ENCODE results near the gene ACMSD. TPM values are rescaled to one million over a fixed set of nuclear protein-coding genes. Genes with fewer than 3 reads are reported as not detected.

The ACMSD gene
- total and polyA plus RNA-seq, 2 of the 13 experiments (the other 11 are each of a cell fraction or from before 2014, with no cell fraction given) = not detected

GRCh38 chr2:134917888-134918525 lies 79.6 kb downstream of the ACMSD start (continued):
- TF ChIP-seq RFXAP (CRISPR knock-in tag; IDR thresholded peaks at IDR 0.05; ENCODE audit: borderline replicate concordance) = no peak
- peak; percentile 55; the same call in 1 of the 2 replicates for TF ChIP-seq ZNF766 (CRISPR knock-in tag; IDR thresholded peaks at IDR 0.05; ENCODE audit: borderline replicate concordance)
- peak; percentile 96 for TF ChIP-seq POLR2AphosphoS5 (IDR thresholded peaks at IDR 0.05; ENCODE audit: low read depth, low read length)
- TF ChIP-seq ZNF761 (CRISPR knock-in tag; conservative IDR thresholded peaks at IDR 0.05) = no peak; the same call in none of the 2 replicates
- peak; percentile 80 for TF ChIP-seq PCBP2 (optimal IDR thresholded peaks at IDR 0.05; ENCODE audit: low read depth, low read length, poor library complexity, severe bottlenecking)
- no peak for TF ChIP-seq SMARCE1 (IDR thresholded peaks at IDR 0.05; ENCODE audit: borderline replicate concordance)
- 0 out of 2 replicates have a peak, but pooled peaks have one; percentile 19 for TF ChIP-seq TSC22D2 (CRISPR knock-in tag; IDR thresholded peaks at IDR 0.05; ENCODE audit: borderline replicate concordance)
- TF ChIP-seq ZNF670 (CRISPR knock-in tag; IDR thresholded peaks at IDR 0.05; ENCODE audit: borderline replicate concordance) = no peak; the same call in 1 of the 2 replicates
- TF ChIP-seq MTF2 (CRISPR knock-in tag; IDR thresholded peaks at IDR 0.05; ENCODE audit: borderline replicate concordance) = no peak; the same call in 1 of the 2 replicates
- no peak for TF ChIP-seq CHCHD3 (CRISPR knock-in tag; IDR thresholded peaks at IDR 0.05)
- TF ChIP-seq HMGA1 (CRISPR knock-in tag; conservative IDR thresholded peaks at IDR 0.05) = no peak
- no peak for TF ChIP-seq KAT2B (IDR thresholded peaks at IDR 0.05; ENCODE audit: borderline replicate concordance, low read depth, low read length)
- TF ChIP-seq TBX3 (IDR thresholded peaks at IDR 0.05; ENCODE audit: borderline replicate concordance) = no peak
- no peak for TF ChIP-seq NFYB (CRISPR knock-in tag; IDR thresholded peaks at IDR 0.05)
- TF ChIP-seq SNAPC2 (CRISPR knock-in tag; IDR thresholded peaks at IDR 0.05) = no peak
- TF ChIP-seq, protein P1, sequence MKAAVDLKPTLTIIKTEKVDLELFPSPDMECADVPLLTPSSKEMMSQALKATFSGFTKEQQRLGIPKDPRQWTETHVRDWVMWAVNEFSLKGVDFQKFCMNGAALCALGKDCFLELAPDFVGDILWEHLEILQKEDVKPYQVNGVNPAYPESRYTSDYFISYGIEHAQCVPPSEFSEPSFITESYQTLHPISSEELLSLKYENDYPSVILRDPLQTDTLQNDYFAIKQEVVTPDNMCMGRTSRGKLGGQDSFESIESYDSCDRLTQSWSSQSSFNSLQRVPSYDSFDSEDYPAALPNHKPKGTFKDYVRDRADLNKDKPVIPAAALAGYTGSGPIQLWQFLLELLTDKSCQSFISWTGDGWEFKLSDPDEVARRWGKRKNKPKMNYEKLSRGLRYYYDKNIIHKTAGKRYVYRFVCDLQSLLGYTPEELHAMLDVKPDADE (CRISPR knock-in tag; IDR thresholded peaks at IDR 0.05) = no peak
- peak; percentile 72 for TF ChIP-seq BRD4 (CRISPR knock-in tag; IDR thresholded peaks at IDR 0.05)
- no peak for TF ChIP-seq HNRNPH1 (optimal IDR thresholded peaks at IDR 0.05; ENCODE audit: low read depth, low read length)
- 0 out of 2 replicates have a peak, but pooled peaks have one; percentile 51 for TF ChIP-seq DR1 (CRISPR knock-in tag; IDR thresholded peaks at IDR 0.05)
- TF ChIP-seq ZNF205 (CRISPR knock-in tag; IDR thresholded peaks at IDR 0.05) = no peak
- TF ChIP-seq NCOA1 (CRISPR knock-in tag; IDR thresholded peaks at IDR 0.05) = no peak; the same call in 1 of the 2 replicates
- no peak for TF ChIP-seq ZBTB8A (CRISPR knock-in tag; IDR thresholded peaks at IDR 0.05; ENCODE audit: borderline replicate concordance, low read depth)
- TF ChIP-seq UBTF (CRISPR knock-in tag; IDR thresholded peaks at IDR 0.05) = no peak; the same call in 1 of the 2 replicates
- TF ChIP-seq EZH2 (conservative IDR thresholded peaks at IDR 0.05; ENCODE audit: low read depth, low read length) = no peak
- no peak for TF ChIP-seq SRSF1 (optimal IDR thresholded peaks at IDR 0.05; ENCODE audit: low read depth, low read length)
- TF ChIP-seq, protein P2, sequence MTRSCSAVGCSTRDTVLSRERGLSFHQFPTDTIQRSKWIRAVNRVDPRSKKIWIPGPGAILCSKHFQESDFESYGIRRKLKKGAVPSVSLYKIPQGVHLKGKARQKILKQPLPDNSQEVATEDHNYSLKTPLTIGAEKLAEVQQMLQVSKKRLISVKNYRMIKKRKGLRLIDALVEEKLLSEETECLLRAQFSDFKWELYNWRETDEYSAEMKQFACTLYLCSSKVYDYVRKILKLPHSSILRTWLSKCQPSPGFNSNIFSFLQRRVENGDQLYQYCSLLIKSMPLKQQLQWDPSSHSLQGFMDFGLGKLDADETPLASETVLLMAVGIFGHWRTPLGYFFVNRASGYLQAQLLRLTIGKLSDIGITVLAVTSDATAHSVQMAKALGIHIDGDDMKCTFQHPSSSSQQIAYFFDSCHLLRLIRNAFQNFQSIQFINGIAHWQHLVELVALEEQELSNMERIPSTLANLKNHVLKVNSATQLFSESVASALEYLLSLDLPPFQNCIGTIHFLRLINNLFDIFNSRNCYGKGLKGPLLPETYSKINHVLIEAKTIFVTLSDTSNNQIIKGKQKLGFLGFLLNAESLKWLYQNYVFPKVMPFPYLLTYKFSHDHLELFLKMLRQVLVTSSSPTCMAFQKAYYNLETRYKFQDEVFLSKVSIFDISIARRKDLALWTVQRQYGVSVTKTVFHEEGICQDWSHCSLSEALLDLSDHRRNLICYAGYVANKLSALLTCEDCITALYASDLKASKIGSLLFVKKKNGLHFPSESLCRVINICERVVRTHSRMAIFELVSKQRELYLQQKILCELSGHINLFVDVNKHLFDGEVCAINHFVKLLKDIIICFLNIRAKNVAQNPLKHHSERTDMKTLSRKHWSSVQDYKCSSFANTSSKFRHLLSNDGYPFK (CRISPR knock-in tag; IDR thresholded peaks at IDR 0.05; ENCODE audit: borderline replicate concordance) = no peak
